PC-3 (cell line): ENCODE measurements around the gene LILRB3. TPM values are rescaled to one million over a fixed set of nuclear protein-coding genes. Genes with fewer than 3 reads are reported as not detected.
A peak's percentile ranks its signal among the peaks of the same experiment; 100 is the strongest.
"Not testable (repeated sequence)": the region's sequence is repeated elsewhere in the genome, so short reads cannot be mapped to it uniquely, and the experiment has no call there.

Experiments
- ATAC-seq: fragments of 200-7000 bp; cut with Tn5 transposase; 2 replicates; pipeline ENCODE4 v1.9.1; 2020; ENCODE audit warnings: mild to moderate bottlenecking, moderate library complexity
- BruUV-seq: library from RNA; stranded (reverse); fragments of 400-500 nt; replicated peaks from 2 replicates; lab custom pipeline; 2021; lab: Mats Ljungman, UMichigan
- CTCF ChIA-PET: fragments of 300-600 bp; sonication (Branson Sonifier 250); formaldehyde crosslinking; loops from one replicate; lab custom pipeline; 2022; ENCODE audit warnings: antibody characterized with exemption; lab: Charles Lee
- POLR2A ChIA-PET: fragments of 300-600 bp; sonication (Branson Sonifier 250); formaldehyde crosslinking; loops from one replicate; lab custom pipeline; 2022; ENCODE audit warnings: antibody characterized with exemption; ENCODE audit not compliant: unreplicated experiment; lab: Charles Lee
- DNase-seq: peaks from one replicate; pipeline ENCODE4 v3.0.0-alpha.2; 2015
- H2AFZ ChIP-seq: fragments of 300-600 bp; sonication (generic); 2 replicates; pipeline ENCODE4 v1.6.0; 2016; ENCODE audit warnings: antibody characterized with exemption, low read length
- H3F3A ChIP-seq: fragments of 300-600 bp; sonication (generic); one replicate; pipeline ENCODE4 v1.6.0; 2017; ENCODE audit warnings: antibody characterized with exemption, low read length, control low read depth, mild to moderate bottlenecking; ENCODE audit not compliant: unreplicated experiment
- H3K27ac ChIP-seq: fragments of 300-600 bp; sonication (generic); 2 replicates; pipeline ENCODE4 v1.5.1; 2016; ENCODE audit warnings: mild to moderate bottlenecking, low read length
- H3K27me3 ChIP-seq: fragments of 300-600 bp; sonication (generic); 2 replicates; pipeline ENCODE4 v1.6.1; 2016; ENCODE audit warnings: low read length, mixed read lengths
- H3K36me3 ChIP-seq: fragments of 300-600 bp; sonication (generic); 2 replicates; pipeline ENCODE4 v1.6.1; 2016; ENCODE audit warnings: low read depth, mixed run types, low read length, mixed read lengths
- H3K4me1 ChIP-seq: fragments of 300-600 bp; sonication (generic); 2 replicates; pipeline ENCODE4 v1.5.1; 2016; ENCODE audit warnings: low read length; ENCODE audit not compliant: insufficient read depth
- H3K4me2 ChIP-seq: fragments of 300-600 bp; sonication (generic); 2 replicates; pipeline ENCODE4 v1.6.0; 2016; ENCODE audit warnings: low read length
- H3K4me3 ChIP-seq: fragments of 300-600 bp; sonication (generic); 2 replicates; pipeline ENCODE4 v1.5.1; 2016; ENCODE audit warnings: mild to moderate bottlenecking, low read length, mixed read lengths
- H3K79me2 ChIP-seq: fragments of 300-600 bp; sonication (generic); 2 replicates; pipeline ENCODE4 v1.6.1; 2017; ENCODE audit warnings: low read length, mixed read lengths
- H3K9ac ChIP-seq: fragments of 300-600 bp; sonication (generic); 2 replicates; pipeline ENCODE4 v1.6.0; 2016; ENCODE audit warnings: mild to moderate bottlenecking, low read length
- H3K9me2 ChIP-seq: fragments of 300-600 bp; sonication (generic); replicated peaks from 2 replicates; pipeline ENCODE4 v1.6.1; 2016; ENCODE audit warnings: mixed run types, low read length, mixed read lengths
- H3K9me3 ChIP-seq: fragments of 300-600 bp; sonication (generic); 2 replicates; pipeline ENCODE4 v1.6.1; 2016; ENCODE audit warnings: low read length, mixed read lengths
- H4K20me1 ChIP-seq: fragments of 300-600 bp; sonication (generic); 2 replicates; pipeline ENCODE4 v1.6.1; 2016; ENCODE audit warnings: low read length, mixed read lengths
- EZH2 ChIP-seq: fragments of 300-600 bp; sonication (generic); IDR thresholded peaks from one replicate; pipeline ENCODE4 v1.6.1; 2017; ENCODE audit warnings: antibody characterized with exemption, mild to moderate bottlenecking, low read length; ENCODE audit not compliant: unreplicated experiment
- EZH2phosphoT487 ChIP-seq: fragments of 300-600 bp; sonication (generic); IDR thresholded peaks from 2 replicates; pipeline ENCODE4 v1.6.1; 2018; ENCODE audit warnings: mild to moderate bottlenecking, antibody characterized with exemption, low read length, borderline replicate concordance
- intact Hi-C: fragments of 100-400 bp; cut with micrococcal nuclease; formaldehyde crosslinking; loops from 2 replicates; pipeline ENCODE4 v1.9.0; 2023
- total RNA-seq: library from RNA; depleted of rRNA; stranded (reverse); fragments of >200 nt; gene quantifications from 2 replicates; pipeline ENCODE4 v1.2.3, GENCODE V29; 2014
- TF ChIP-seq, protein P1 (sequence below): fragments of 300-600 bp; sonication (generic); conservative IDR thresholded peaks from 2 replicates; pipeline ENCODE4 v1.5.1; 2017; ENCODE audit warnings: antibody characterized with exemption, low read depth, mild to moderate bottlenecking, low read length

LILRB3 gene
- total RNA-seq, 1 experiment from 2014 or later, result not detected

DNA sequence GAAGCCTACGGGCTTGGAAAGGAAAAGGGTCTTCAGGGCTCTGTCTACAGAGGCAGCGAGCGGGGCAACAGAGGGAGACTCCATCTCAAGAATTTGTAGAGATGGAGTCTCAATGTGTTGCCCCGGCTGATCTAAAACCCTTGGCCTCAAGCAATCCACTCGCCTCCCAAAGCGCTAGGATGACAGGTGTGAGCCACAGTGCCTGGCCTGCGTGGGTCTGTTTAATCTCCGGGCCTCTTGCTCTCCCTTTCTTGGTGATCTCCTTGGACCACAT, 14.1 kb downstream of the LILRB3 start:
- ATAC-seq (peak; percentile 3), DNase-seq (peak; percentile 39)
- Histone ChIP-seq H3K4me2 (peak overlapping the region; percentile 32; the same call in 1 of the 2 replicates), H3K9ac (no peak overlapping the region), H3K4me3 (no peak overlapping the region), H3K27me3 (no peaks in the 10 kb centered on the region), H3K27ac (no peak overlapping the region), H3K9me3 (no peaks in the 10 kb centered on the region), H3F3A (peaks cover 33% of the 10 kb centered on the region), H4K20me1 (peaks cover 72% of the 10 kb centered on the region), H3K79me2 (peaks cover 61% of the 10 kb centered on the region), H3K4me1 (peaks cover 47% of the 10 kb centered on the region), H3K9me2 (no peaks in the 10 kb centered on the region), H3K36me3 (peaks cover 52% of the 10 kb centered on the region), H2AFZ (no peak overlapping the region)
- TF ChIP-seq EZH2phosphoT487 (no peak), EZH2 (no peak)
- TF ChIP-seq, protein P1, sequence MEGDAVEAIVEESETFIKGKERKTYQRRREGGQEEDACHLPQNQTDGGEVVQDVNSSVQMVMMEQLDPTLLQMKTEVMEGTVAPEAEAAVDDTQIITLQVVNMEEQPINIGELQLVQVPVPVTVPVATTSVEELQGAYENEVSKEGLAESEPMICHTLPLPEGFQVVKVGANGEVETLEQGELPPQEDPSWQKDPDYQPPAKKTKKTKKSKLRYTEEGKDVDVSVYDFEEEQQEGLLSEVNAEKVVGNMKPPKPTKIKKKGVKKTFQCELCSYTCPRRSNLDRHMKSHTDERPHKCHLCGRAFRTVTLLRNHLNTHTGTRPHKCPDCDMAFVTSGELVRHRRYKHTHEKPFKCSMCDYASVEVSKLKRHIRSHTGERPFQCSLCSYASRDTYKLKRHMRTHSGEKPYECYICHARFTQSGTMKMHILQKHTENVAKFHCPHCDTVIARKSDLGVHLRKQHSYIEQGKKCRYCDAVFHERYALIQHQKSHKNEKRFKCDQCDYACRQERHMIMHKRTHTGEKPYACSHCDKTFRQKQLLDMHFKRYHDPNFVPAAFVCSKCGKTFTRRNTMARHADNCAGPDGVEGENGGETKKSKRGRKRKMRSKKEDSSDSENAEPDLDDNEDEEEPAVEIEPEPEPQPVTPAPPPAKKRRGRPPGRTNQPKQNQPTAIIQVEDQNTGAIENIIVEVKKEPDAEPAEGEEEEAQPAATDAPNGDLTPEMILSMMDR, result no peak
- intact Hi-C loops, result no loop called here
- BruUV-seq, result no TSS peak
- POLR2A ChIA-PET, result interaction anchor here (1.6 kb wide), 1 partner anchor 18 kb away, joined by 18 read pairs; the partner anchor contains the start of genes MBOAT7 and TSEN34
- CTCF ChIA-PET, result no interaction called here

DNA sequence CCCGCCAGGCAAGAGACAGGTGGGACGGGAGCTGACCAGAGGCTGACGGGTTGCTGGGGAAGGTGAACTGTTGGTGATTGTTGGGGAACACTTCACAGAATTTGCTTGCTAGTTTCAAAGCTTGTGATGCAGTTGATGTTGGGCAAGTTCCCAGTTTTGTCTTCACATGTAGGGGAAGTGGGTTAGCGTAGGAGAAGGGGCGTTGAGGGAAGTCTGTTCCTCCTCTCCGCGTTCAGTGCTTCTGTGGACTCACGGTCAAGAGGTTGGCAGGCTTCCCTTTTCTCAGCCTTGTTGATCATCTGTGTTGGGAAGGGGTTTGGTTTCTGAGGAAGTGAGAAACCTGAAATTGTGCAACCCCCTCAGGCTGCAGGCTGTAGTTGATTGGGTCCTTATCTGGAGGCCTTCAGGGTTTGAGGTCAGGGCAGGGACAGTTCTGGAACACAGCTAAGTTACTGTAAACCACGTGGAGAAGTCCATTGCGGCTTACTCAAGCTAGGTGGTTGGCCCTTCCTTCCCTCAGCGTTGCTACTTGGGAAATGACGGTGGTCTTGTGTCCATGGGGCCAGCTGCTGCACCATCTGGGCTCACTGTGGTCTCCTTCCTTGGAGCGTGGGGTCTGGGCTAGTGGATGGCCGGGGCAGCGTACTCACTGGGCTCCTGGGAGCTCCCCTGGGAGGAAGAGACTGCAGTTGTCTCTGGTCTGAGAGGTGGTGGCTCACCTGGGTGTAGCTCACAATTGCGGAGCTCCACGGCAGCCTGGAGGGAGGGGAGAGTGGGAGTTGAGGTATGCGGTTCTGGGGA, 14.6 kb downstream of the LILRB3 start:
- DNase-seq (peak; percentile 35), ATAC-seq (peak; percentile 2; the same call in 1 of the 2 replicates)
- H3K4me1 ChIP-seq, result peaks cover 53% of the 10 kb centered on the region
- no peaks in the 10 kb centered on the region for H3K27me3 ChIP-seq
- no peak overlapping the region for H3K4me3 ChIP-seq
- peaks cover 66% of the 10 kb centered on the region for H3K79me2 ChIP-seq
- H3K9me2 ChIP-seq, result no peaks in the 10 kb centered on the region
- H3K27ac ChIP-seq, result no peak overlapping the region
- H2AFZ ChIP-seq, result no peak overlapping the region
- no peak overlapping the region for H3K4me2 ChIP-seq
- CTCF ChIA-PET, result no interaction called here
- H3K9ac ChIP-seq, result no peak overlapping the region
- intact Hi-C loops, result no loop called here
- H3F3A ChIP-seq, result peaks cover 36% of the 10 kb centered on the region
- H3K36me3 ChIP-seq, result peaks cover 58% of the 10 kb centered on the region
- BruUV-seq, result no TSS peak
- POLR2A ChIA-PET, result no interaction called here
- no peaks in the 10 kb centered on the region for H3K9me3 ChIP-seq
- TF ChIP-seq, protein P1, result no peak
- TF ChIP-seq EZH2phosphoT487 (no peak), EZH2 (no peak)
- peaks cover 78% of the 10 kb centered on the region for H4K20me1 ChIP-seq

DNA sequence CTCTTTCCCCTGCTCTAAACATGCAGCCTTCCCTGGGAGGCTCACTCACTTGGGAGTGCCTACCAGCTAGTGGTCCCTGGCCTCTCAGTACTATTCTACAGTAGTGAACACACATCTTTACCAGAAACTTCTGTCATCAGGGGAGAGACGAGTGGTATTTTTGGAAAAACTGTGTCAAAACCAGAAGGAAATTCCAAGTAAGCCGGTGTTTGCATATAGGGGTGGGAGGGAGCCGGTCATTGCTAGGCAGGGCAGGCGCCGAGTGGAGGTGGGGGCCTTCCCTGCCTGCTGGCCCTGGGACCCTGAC, 15.2 kb downstream of the LILRB3 start:
- Histone ChIP-seq H3F3A (peaks cover 41% of the 10 kb centered on the region), H3K4me2 (no peak overlapping the region), H3K9ac (no peak overlapping the region), H4K20me1 (peaks cover 83% of the 10 kb centered on the region), H3K4me3 (no peak overlapping the region), H3K9me2 (no peaks in the 10 kb centered on the region), H3K9me3 (no peaks in the 10 kb centered on the region), H3K4me1 (peaks cover 58% of the 10 kb centered on the region), H3K27me3 (no peaks in the 10 kb centered on the region), H3K27ac (no peak overlapping the region), H2AFZ (no peak overlapping the region), H3K36me3 (peaks cover 63% of the 10 kb centered on the region), H3K79me2 (peaks cover 70% of the 10 kb centered on the region)
- DNase-seq (no peak), ATAC-seq (no peak)
- ChIA-PET POLR2A (no interaction called here), CTCF (no interaction called here)
- BruUV-seq, result no TSS peak
- TF ChIP-seq, protein P1, result no peak
- intact Hi-C loops, result no loop called here

DNA sequence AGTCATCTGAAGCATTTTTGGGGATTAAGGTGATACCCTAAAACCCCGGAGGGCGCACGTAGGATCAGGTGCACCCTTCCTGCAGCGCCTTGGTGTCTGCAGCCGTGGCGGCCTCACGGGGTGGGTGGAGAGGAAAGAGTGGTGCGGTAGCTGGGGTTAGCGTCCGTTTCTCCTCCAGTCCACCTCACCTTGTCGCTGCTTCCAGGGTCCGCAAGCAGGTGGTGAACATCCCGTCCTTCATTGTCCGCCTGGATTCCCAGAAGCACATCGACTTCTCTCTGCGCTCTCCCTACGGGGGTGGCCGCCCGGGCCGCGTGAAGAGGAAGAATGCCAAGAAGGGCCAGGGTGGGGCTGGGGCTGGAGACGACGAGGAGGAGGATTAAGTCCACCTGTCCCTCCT, 15.6 kb downstream of the LILRB3 start:
- H3K9ac ChIP-seq, H3K27ac ChIP-seq, BruUV-seq, H3K9me3 ChIP-seq, POLR2A ChIA-PET, DNase-seq, H3K4me2 ChIP-seq, H3K9me2 ChIP-seq, H3K4me3 ChIP-seq, H2AFZ ChIP-seq, ATAC-seq, intact Hi-C loops, H3K27me3 ChIP-seq: not testable (repeated sequence)
- Histone ChIP-seq H3K79me2 (peaks cover 71% of the 10 kb centered on the region), H3K36me3 (peaks cover 68% of the 10 kb centered on the region), H3K4me1 (peaks cover 62% of the 10 kb centered on the region), H4K20me1 (peaks cover 87% of the 10 kb centered on the region), H3F3A (peaks cover 44% of the 10 kb centered on the region)
- CTCF ChIA-PET, result interaction anchor here (0.6 kb wide), 1 partner anchor 39 kb away, joined by 4 read pairs; no protein-coding TSS in a partner anchor
